Measurements from ENCODE around the gene MYO15B.

- no peak for TF ChIP-seq CTCF (IDR thresholded peaks at IDR 0.05)
- no peak for TF ChIP-seq EZH2 (IDR thresholded peaks at IDR 0.05; ENCODE audit: borderline replicate concordance, insufficient read depth, low read depth, low read length, poor library complexity, severe bottlenecking)
Observed at GRCh38 chr17:75630071-75630917, 42.7 kb downstream of the MYO15B start.
